ENCODE results near the gene FBXO22.

The FBXO22 gene

GRCh38 chr15:75926931-75927330 is 23.3 kb downstream of the FBXO22 start:
- no peaks in the 10 kb centered on the region for H3K9me3 Mint-ChIP-seq
- intact Hi-C loops (cut with micrococcal nuclease) = no loop called here
- H3K4me3 Mint-ChIP-seq = no peak overlapping the region
- H3K36me3 Mint-ChIP-seq (ENCODE audit: low read depth) = peaks cover 63% of the 10 kb centered on the region
- no peaks in the 10 kb centered on the region for H3K27me3 Mint-ChIP-seq
- H3K4me1 Mint-ChIP-seq (ENCODE audit: low read depth) = peaks cover 18% of the 10 kb centered on the region
- H3K27ac Mint-ChIP-seq = no peak overlapping the region

GRCh38 chr15:75927601-75928000 is 23.9 kb downstream of the FBXO22 start:
- Mint-ChIP-seq H3K9me3 (no peaks in the 10 kb centered on the region), H3K27me3 (no peaks in the 10 kb centered on the region), H3K27ac (no peak overlapping the region), H3K36me3 (ENCODE audit: low read depth) (peaks cover 60% of the 10 kb centered on the region), H3K4me3 (no peak overlapping the region), H3K4me1 (ENCODE audit: low read depth) (peaks cover 12% of the 10 kb centered on the region)
- intact Hi-C loops (cut with micrococcal nuclease) = no loop called here

GRCh38 chr15:75928680-75929608 is 25.3 kb downstream of the FBXO22 start:
- Mint-ChIP-seq H3K36me3 (ENCODE audit: low read depth) (peaks cover 60% of the 10 kb centered on the region), H3K27me3 (no peaks in the 10 kb centered on the region), H3K4me3 (no peak overlapping the region), H3K4me1 (ENCODE audit: low read depth) (peaks cover 10% of the 10 kb centered on the region), H3K27ac (no peak overlapping the region), H3K9me3 (no peaks in the 10 kb centered on the region)
- intact Hi-C loops (cut with micrococcal nuclease) = no loop called here

- intact Hi-C loops (cut with micrococcal nuclease) = no loop called here
- H3K36me3 Mint-ChIP-seq (ENCODE audit: low read depth) = peaks cover 62% of the 10 kb centered on the region
- no peak overlapping the region for H3K27ac Mint-ChIP-seq
- H3K4me1 Mint-ChIP-seq (ENCODE audit: low read depth) = peaks cover 10% of the 10 kb centered on the region
- H3K4me3 Mint-ChIP-seq = no peak overlapping the region
- no peaks in the 10 kb centered on the region for H3K9me3 Mint-ChIP-seq
- H3K27me3 Mint-ChIP-seq = no peaks in the 10 kb centered on the region
Observed at GRCh38 chr15:75929799-75930565, 26.3 kb downstream of the FBXO22 start.

GRCh38 chr15:75930866-75931265 is 27.2 kb downstream of the FBXO22 start:
- H3K4me3 Mint-ChIP-seq = no peak overlapping the region
- H3K27ac Mint-ChIP-seq = no peak overlapping the region

GRCh38 chr15:75942464-75942863 is 38.8 kb downstream of the FBXO22 start:
- H3K9me3 Mint-ChIP-seq = no peaks in the 10 kb centered on the region
- H3K4me3 Mint-ChIP-seq = no peak overlapping the region
- H3K36me3 Mint-ChIP-seq (ENCODE audit: low read depth) = peaks cover 16% of the 10 kb centered on the region
- no peaks in the 10 kb centered on the region for H3K27me3 Mint-ChIP-seq
- no peak overlapping the region for H3K27ac Mint-ChIP-seq
- intact Hi-C loops (cut with micrococcal nuclease) = no loop called here
- H3K4me1 Mint-ChIP-seq (ENCODE audit: low read depth) = peaks cover 15% of the 10 kb centered on the region

More at GRCh38 chr15:75930866-75931265, 27.2 kb downstream of the FBXO22 start:
- intact Hi-C loops (cut with micrococcal nuclease) = no loop called here
- H3K9me3 Mint-ChIP-seq = no peaks in the 10 kb centered on the region
- peaks cover 4% of the 10 kb centered on the region for H3K4me1 Mint-ChIP-seq (ENCODE audit: low read depth)
- H3K36me3 Mint-ChIP-seq (ENCODE audit: low read depth) = peaks cover 62% of the 10 kb centered on the region
- no peaks in the 10 kb centered on the region for H3K27me3 Mint-ChIP-seq

- Mint-ChIP-seq H3K9me3 (no peaks in the 10 kb centered on the region), H3K4me3 (no peak overlapping the region)
Observed at GRCh38 chr15:75943246-75943645, 39.6 kb downstream of the FBXO22 start.

GRCh38 chr15:75943713-75944215 is 40.1 kb downstream of the FBXO22 start:
- H3K4me3 Mint-ChIP-seq = no peak overlapping the region
- peaks cover 15% of the 10 kb centered on the region for H3K4me1 Mint-ChIP-seq (ENCODE audit: low read depth)
- intact Hi-C loops (cut with micrococcal nuclease) = no loop called here
- peaks cover 3% of the 10 kb centered on the region for H3K36me3 Mint-ChIP-seq (ENCODE audit: low read depth)
- no peaks in the 10 kb centered on the region for H3K27me3 Mint-ChIP-seq
- no peaks in the 10 kb centered on the region for H3K9me3 Mint-ChIP-seq
- no peak overlapping the region for H3K27ac Mint-ChIP-seq

More at GRCh38 chr15:75943246-75943645, 39.6 kb downstream of the FBXO22 start:
- Mint-ChIP-seq H3K4me1 (ENCODE audit: low read depth) (peaks cover 15% of the 10 kb centered on the region), H3K27me3 (no peaks in the 10 kb centered on the region), H3K27ac (no peak overlapping the region), H3K36me3 (ENCODE audit: low read depth) (peaks cover 8% of the 10 kb centered on the region)
- intact Hi-C loops (cut with micrococcal nuclease) = no loop called here

GRCh38 chr15:75945953-75946352 is 42.3 kb downstream of the FBXO22 start:
- no peaks in the 10 kb centered on the region for H3K9me3 Mint-ChIP-seq
- peaks cover 15% of the 10 kb centered on the region for H3K4me1 Mint-ChIP-seq (ENCODE audit: low read depth)

GRCh38 chr15:75947092-75947491 is 43.4 kb downstream of the FBXO22 start:
- intact Hi-C loops (cut with micrococcal nuclease) = no loop called here
- no peaks in the 10 kb centered on the region for H3K27me3 Mint-ChIP-seq

More at GRCh38 chr15:75945953-75946352, 42.3 kb downstream of the FBXO22 start:
- Mint-ChIP-seq H3K27ac (no peak overlapping the region), H3K4me3 (no peak overlapping the region), H3K36me3 (ENCODE audit: low read depth) (no peaks in the 10 kb centered on the region), H3K27me3 (no peaks in the 10 kb centered on the region)
- intact Hi-C loops (cut with micrococcal nuclease) = no loop called here

GRCh38 chr15:75948761-75949296 is 45.2 kb downstream of the FBXO22 start:
- intact Hi-C loops (cut with micrococcal nuclease) = no loop called here

More at GRCh38 chr15:75947092-75947491, 43.4 kb downstream of the FBXO22 start:
- Mint-ChIP-seq H3K36me3 (ENCODE audit: low read depth) (no peaks in the 10 kb centered on the region), H3K27ac (no peak overlapping the region), H3K4me1 (ENCODE audit: low read depth) (peaks cover 15% of the 10 kb centered on the region), H3K4me3 (no peak overlapping the region), H3K9me3 (no peaks in the 10 kb centered on the region)

GRCh38 chr15:75952525-75952924 is 48.8 kb downstream of the FBXO22 start:
- no peaks in the 10 kb centered on the region for H3K36me3 Mint-ChIP-seq (ENCODE audit: low read depth)
- no peak overlapping the region for H3K4me3 Mint-ChIP-seq
- no peaks in the 10 kb centered on the region for H3K27me3 Mint-ChIP-seq
- intact Hi-C loops (cut with micrococcal nuclease) = no loop called here
- no peak overlapping the region for H3K27ac Mint-ChIP-seq
- peaks cover 5% of the 10 kb centered on the region for H3K4me1 Mint-ChIP-seq (ENCODE audit: low read depth)
- no peaks in the 10 kb centered on the region for H3K9me3 Mint-ChIP-seq

More at GRCh38 chr15:75948761-75949296, 45.2 kb downstream of the FBXO22 start:
- H3K9me3 Mint-ChIP-seq = no peaks in the 10 kb centered on the region
- H3K27ac Mint-ChIP-seq = no peak overlapping the region
- H3K36me3 Mint-ChIP-seq (ENCODE audit: low read depth) = no peaks in the 10 kb centered on the region
- H3K4me3 Mint-ChIP-seq = no peak overlapping the region
- no peaks in the 10 kb centered on the region for H3K27me3 Mint-ChIP-seq
- peaks cover 21% of the 10 kb centered on the region for H3K4me1 Mint-ChIP-seq (ENCODE audit: low read depth)

GRCh38 chr15:75955720-75956119 is 52.0 kb downstream of the FBXO22 start:
- Mint-ChIP-seq H3K27me3 (no peaks in the 10 kb centered on the region), H3K9me3 (no peaks in the 10 kb centered on the region), H3K4me3 (no peak overlapping the region), H3K36me3 (ENCODE audit: low read depth) (no peaks in the 10 kb centered on the region), H3K4me1 (ENCODE audit: low read depth) (peaks cover 5% of the 10 kb centered on the region), H3K27ac (no peak overlapping the region)
- intact Hi-C loops (cut with micrococcal nuclease) = no loop called here

- Mint-ChIP-seq H3K4me3 (no peak overlapping the region), H3K36me3 (ENCODE audit: low read depth) (no peaks in the 10 kb centered on the region)
- intact Hi-C loops (cut with micrococcal nuclease) = no loop called here
Observed at GRCh38 chr15:75961331-75961730, 57.7 kb downstream of the FBXO22 start.

More at GRCh38 chr15:75961331-75961730, 57.7 kb downstream of the FBXO22 start:
- no peaks in the 10 kb centered on the region for H3K9me3 Mint-ChIP-seq
- H3K4me1 Mint-ChIP-seq (ENCODE audit: low read depth) = no peaks in the 10 kb centered on the region
- H3K27me3 Mint-ChIP-seq = no peaks in the 10 kb centered on the region
- no peak overlapping the region for H3K27ac Mint-ChIP-seq

Measured in dendritic cell treated with granulocyte-macrophage colony-stimulating factor and Interleukin-4, amounts not matched to agents 40 ng/mL and 50 ng/mL, for 4 days (primary cell).